Spleen (tissue), 7 donors: Measurements from ENCODE around the gene OR1Q1.

ENCODE experiments used
- CTCF ChIP-seq, 11 experiments: fragments of 200-600 bp in 7 of 11; fragments of 450-650 bp in 4 of 11; sonication (generic) in 4 of 11; IDR thresholded peaks in 8 of 11; conservative IDR thresholded peaks in 3 of 11; 1 replicate in 7 of 11; 2 replicates in 4 of 11; pipeline versions ENCODE4 v1.4.0 to v1.8.0; 2016 to 2021; ENCODE audit warnings: antibody characterized with exemption in 11 of 11, inconsistent platforms in 4 of 11, mild to moderate bottlenecking in 1 of 11
- POLR2A ChIP-seq, 3 donors: fragments of 450-650 bp; IDR thresholded peaks; one replicate each; pipeline ENCODE4 v1.5.1; 2017; ENCODE audit warnings: antibody characterized with exemption in 3 of 3, mild to moderate bottlenecking in 1 of 3
- POLR2AphosphoS5 ChIP-seq, 3 donors: sonication (generic); formaldehyde crosslinking; IDR thresholded peaks; one replicate each; pipeline ENCODE4 v1.5.1; 2017; ENCODE audit warnings: antibody characterized with exemption in 3 of 3
- donor health status: DM: no; HTN: no; CAD: no; lungs with moderate emphysema.
- donor health status: DM: no; HTN: no; CAD: no.
- donor health status: DM: no; HTN: no; CAD: no.

GRCh38 chr9:122572456-122572855 is 42.1 kb upstream of the OR1Q1 start:
- no peak for TF ChIP-seq CTCF (IDR thresholded peaks at IDR 0.05 in 8 of 11, conservative IDR thresholded peaks at IDR 0.05 in 3 of 11)
- no peak for TF ChIP-seq POLR2A (IDR thresholded peaks at IDR 0.05)
- TF ChIP-seq POLR2AphosphoS5 (IDR thresholded peaks at IDR 0.05) = no peak
